ENCODE measurements around the gene B4GALT1.
A peak's percentile ranks its signal among the peaks of the same experiment; 100 is the strongest.
"Not testable (repeated sequence)": the region's sequence is repeated elsewhere in the genome, so short reads cannot be mapped to it uniquely, and the experiment has no call there.

B4GALT1 gene

DNA sequence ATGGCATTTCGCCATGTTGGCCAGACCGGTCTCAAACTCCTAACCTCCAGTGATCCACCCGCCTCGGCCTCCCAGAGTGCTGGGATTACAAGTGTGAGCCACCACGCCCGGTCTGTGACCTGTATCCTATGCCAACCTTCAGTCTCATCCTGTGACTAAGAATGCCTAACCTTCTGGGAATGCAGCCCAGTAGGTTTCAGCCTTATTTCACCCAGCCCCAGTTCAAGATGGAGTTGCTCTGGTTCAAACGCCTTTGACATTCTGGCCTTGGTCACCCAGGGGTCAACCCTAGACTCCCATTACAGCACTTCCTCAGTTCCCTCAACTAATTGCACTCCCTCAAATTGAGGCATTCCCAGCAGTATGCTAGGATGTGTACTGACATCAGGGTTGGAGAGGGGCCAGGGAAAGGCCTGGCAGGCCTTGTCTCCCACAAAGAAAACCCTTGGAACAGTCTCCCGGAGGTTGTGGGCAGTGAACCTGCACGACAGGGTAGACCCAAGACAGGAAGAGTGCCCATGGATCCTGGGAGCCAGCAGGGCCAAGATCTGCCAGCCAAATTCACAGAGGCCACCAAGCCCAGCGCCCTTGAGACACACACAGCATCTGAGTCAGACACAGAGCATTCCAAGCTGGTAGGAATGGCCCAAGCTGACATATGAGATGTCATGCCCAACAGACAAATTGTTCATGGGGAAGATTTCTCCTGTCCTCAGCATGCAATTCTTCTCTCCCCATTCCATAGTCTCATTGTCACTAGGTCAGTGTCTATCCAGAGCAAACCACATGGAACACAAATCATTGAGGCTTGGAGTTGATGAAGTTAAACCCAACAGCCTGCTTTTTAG, 65.8 kb downstream of the B4GALT1 start:
- no peak for DNase-seq

DNA sequence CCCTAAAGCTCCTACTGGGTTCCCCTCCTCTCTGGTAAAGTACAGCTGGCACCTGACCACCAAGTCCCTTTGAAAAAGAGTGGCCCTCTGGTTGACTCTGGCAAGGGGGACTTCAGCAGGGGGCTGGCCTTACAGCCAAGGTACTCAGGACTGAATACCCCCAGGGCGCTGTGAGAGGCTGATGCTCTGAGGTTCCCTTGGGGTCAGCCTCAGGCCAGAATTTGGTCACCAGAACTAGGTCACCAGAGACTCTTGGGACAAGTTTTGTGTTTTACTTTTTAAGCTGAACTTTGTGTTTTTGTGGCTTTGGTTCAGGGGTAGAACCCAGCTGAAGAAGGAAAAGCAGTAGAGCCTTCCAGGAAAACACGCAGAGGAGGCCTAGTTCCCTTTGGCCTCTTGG, 67.4 kb downstream of the B4GALT1 start:
- DNase-seq = no peak

DNA sequence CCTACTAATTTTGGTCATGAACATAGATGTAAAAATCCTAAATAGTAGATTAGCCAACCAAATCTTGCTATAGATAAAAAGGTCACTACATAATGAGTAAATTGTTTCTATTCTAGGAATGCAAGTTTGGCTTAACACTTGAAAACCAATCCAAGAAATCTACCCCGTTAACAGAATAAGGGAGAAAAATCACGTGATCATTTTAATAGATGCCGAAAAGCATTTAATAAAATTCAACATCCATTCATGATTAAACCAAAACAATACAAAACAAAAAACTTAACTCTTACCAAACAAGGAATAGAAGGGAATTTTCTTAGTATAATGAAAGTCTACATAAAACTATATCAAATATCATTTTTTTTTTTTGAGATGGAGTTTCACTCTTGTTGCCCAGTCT, 69.9 kb downstream of the B4GALT1 start:
- no peak for DNase-seq

DNA sequence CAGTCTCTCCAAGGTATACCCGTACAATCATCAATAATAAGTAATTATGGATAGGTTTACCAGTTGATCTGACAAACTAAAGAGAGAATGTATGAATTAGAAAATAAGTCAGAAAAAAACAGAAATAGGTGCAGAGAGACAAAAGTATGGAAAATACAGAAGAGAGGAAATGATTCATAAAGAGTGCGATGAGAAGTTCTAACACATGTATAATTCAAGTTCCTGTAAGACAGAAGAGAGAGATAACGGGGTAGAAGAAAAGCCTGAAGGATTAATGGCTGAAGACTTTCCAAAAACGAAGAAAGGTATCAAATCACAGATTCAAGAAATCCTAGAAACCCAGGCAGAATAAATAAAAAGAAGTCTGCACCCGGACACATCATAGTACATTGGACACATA, 74.5 kb downstream of the B4GALT1 start:
- no peak for DNase-seq

DNA sequence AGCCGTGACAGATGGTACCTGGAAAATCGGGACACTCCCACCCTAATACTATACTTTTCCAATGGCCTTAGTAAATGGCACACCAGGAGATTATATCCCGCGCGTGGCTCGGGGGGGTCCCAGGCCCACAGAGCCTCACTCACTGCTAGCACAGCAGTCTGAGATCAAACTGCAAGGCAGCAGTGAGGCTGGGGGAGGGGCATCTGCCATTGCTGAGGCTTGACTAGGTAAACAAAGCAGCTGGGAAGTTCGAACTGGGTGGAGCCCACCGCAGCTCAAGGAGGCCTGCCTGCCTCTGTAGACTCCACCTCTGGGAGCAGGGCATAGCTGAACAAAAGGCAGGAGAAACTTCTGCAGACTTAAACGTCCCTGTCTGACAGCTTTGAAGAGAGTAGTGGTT, 81.5 kb downstream of the B4GALT1 start:
- not testable (repeated sequence) for DNase-seq

DNA sequence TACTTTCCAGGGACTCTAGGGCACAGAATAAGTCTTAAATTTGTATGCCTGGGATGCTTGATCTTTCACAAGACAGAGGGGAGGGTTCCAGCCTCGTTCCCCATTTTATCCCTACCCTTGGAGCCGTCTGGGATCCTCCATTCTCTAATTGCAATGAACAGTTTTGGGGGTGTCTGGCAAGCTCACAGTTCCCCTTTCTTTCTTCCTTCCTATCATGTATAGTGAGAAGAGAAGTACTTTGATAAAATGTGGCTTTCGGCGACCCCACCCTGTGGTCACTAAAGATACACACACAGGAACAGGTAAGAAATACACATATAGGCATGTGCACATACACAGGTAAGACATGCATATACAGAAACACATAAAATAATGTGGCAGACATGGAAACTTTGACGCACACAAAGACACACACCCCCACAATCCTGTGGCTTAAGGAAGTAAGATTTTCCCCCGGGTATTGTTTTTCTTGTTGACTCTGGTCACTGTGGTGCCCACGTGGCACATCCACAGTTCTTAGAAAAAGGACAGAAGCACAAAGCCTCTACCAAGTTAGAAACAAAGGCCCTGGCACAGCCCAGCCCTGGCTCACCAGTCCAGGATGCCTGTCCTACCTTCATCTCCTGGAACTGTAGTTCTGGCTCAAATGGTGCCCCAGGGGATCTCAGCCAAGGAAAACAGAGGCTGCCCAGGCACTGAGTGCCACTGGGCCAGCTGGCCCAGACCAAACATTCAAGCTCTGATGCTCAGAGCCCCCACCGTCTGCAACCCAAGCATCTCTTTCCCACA, 84.4 kb downstream of the B4GALT1 start:
- DNase-seq = no peak

DNA sequence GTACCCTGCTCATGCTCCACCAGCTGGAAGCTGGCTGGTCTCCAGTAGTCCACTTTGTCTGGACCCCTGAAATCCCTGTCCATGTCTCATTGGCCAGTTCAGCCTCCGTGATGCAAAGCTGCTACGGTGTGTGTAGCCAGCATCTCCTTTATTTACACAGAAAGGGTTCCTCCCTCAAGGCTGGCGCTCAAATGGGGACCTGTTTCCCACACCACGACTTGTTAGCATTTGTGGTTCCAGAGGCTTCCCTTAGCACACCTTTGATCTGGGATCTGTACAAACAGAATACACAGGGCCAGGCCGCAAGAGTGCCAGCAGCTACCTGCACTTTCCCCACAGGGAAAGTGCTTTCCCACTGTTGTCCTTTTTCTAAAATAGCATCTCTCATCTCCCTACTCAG, 85.0 kb downstream of the B4GALT1 start:
- no peak for DNase-seq

DNA sequence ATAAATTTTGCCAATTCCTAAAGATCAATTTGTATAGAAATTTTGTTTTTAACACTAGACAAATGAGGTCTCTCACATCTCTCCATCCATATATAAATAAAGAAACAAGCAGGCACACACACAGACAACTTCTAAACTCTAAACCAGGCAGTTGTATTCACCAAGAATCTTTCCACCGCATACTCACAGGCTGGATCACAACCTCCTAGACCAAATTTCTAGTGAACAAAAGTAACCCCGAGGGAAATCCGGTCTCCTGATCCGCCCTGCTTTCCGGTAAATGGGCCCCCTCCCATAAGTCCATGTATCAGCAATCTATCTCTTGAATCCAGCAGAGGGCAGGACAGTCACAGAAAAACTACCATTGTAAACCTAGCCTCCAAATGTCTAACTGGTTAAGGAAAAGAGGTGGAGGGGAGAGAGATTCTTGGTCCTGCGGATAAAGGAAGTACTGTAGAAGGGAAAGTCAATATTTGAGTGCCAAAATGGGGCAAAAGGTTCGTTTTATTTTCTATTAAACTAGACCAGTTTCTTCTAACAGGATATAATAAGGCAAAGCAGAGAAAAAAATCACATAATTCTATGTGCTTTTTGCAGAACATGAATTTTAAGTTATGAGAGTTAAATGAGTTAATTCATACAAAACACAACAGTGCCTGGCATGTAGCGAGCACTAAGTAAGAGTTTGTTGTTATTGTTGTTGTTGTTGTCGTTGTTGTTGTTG, 85.8 kb downstream of the B4GALT1 start:
- DNase-seq = peak; percentile 18 to 95

DNA sequence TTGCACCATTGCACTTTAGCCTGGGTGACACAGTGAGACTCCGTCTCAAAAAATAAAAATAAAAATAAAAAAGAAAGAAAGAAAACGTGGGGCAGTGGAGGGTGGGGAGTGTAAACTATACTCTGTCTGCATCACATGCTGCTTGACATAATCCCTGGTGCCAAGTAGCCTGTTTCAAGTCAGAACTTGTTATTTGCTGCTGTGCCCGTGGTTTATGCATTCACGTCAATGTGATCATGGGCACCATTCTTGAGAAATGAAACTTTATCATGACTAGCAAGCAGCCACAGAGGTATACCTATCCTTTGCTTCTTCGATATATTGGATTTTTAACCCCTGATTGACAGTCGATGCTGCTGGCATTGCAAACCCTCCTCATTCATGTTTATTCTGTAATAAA, 86.6 kb downstream of the B4GALT1 start:
- DNase-seq = no peak

DNA sequence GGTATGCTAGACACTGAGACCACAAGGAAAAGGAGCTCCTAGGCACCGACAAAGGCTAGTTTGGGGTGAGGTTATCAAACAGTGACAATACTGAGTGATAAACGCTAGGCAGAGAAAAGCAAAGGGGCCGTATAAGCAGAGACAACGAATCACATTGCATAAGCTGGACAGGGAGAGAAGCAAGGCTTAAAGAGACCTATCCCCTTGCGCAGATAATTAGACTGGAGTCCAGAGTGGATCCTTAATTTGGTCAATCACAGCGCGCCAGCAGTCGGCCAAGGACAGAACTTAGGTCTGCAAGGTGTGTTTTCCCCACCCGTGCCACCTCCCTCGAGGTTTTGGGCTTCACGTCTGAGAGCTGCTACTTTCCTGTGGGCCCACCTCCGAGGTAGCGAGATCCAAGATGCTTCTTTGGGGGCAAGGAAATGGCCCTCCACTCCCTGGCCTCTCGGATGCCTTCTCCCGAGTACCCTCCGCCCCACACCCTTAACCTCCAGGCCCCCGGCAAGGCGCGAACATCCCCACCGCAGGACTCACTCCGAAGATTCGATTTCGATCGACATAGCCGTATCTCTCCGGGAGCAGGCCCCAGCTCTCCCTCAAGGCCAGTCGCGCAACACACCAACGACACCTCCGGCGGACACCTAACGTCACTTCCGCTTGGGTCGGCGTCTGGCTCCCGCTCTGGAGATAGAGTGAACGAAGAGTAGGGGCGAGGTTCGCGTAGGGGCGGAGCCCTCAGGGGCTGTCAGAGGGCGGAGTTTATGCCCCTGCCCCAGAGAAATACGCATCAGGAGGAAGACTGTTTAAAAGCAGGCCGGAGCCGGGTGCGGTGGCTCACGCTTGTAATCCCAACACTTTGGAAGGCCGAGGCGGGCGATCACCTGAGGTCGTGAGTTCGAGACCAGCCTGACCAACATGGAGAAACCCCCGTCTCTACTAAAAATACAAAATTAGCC, 90.8 kb downstream of the B4GALT1 start, which contains the start of gene SMU1:
SMU1 (minus strand) TSS at position 629 of the 959 bp plus-strand sequence; CDS start at position 563, 66 bp downstream.
- peak; percentile 73 to 98 for DNase-seq

DNA sequence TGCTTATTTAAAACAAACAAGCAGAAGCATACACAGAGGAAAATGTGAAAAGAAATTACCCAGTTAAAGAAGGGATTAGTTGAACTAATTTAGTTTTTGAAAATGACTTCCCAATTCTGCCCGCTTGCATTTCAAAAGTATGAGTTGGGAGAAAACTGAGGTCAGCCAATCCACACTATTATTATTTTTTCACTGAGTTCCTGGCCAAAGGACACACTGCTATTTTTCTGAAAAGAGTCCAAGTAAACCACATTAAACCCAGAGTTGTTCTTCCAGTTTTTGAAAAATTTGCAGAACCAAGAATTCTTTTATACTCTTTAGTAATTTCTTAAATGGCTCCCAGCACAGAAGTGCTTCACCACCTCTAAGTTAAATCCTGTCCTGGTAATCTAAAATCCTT, 98.1 kb downstream of the B4GALT1 start:
- DNase-seq = no peak

DNA sequence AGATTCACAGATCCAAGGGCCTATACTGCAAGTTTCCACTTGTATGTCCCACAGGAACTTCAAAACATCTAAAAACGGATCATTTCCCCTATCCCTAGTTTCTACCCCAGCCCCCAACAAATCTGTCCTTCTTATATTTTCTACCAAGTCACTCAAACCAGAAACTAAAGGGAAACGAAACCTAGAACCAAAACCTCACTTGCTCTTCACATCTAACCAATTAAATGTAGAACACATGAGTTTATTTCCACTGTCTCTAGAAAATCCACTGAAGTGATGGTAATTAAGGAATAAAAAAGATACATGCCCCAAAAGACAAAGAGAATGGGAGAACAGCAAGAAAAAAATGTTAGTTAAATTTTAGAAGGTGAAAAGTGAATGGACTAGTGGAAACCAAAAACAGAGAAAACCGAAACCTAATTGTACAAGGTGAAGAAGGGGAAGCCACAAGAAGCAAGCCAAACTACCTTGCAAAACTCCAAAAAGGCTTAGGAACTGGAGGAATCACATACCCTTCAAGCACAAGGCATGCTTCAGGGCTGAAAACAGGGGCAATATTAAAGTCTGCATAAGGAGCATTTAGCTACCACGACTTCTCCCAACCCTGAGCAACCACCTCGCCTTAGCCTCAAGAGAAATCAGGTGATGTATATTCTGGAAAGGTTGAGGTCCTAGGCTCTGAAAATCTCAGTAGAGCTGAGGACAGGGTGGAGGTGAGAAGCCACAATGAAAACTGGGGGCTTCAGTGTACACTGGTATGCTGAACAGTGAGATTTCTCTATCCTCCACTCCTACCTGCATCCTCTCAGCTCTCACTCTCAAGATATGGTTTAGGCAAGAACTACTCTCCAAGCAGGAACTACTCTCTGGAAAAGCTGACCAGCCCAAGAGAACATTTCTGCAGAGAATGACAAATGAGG, 101.7 kb downstream of the B4GALT1 start:
- no peak for DNase-seq
